Kidney (tissue), 14 donors: ENCODE results near the gene UGT3A1. TPM values are rescaled to one million over a fixed set of nuclear protein-coding genes. Genes with fewer than 3 reads are reported as not detected.

ENCODE experiments used
- DNase-seq, 5 donors: peaks; one replicate each; pipeline ENCODE4 v3.0.0-alpha.2; 2013 to 2020
- FAIRE-seq: peaks from 2 replicates; lab custom pipeline; 2012; peaks lifted over from hg19 to GRCh38; lab: Jason Lieb, UNC
- H3K27ac ChIP-seq, 2 donors: one replicate each; pipeline ENCODE4 v1.7.0; 2013; ENCODE audit warnings: low read depth in 2 of 2, low read length in 2 of 2, inconsistent platforms in 1 of 2
- H3K27me3 ChIP-seq: one replicate; pipeline ENCODE4 v1.7.1; 2013; ENCODE audit warnings: low read length, inconsistent platforms; ENCODE audit not compliant: control insufficient read depth, insufficient read depth
- H3K36me3 ChIP-seq, 3 donors: one replicate each; pipeline versions ENCODE4 v1.7.0 to v1.7.1; 2013; ENCODE audit warnings: low read length in 3 of 3, control low read depth in 1 of 3, inconsistent platforms in 1 of 3; ENCODE audit not compliant: insufficient read depth in 3 of 3, control insufficient read depth in 2 of 3
- H3K4me1 ChIP-seq, 3 donors: one replicate each; pipeline versions ENCODE4 v1.7.0 to v1.7.1; 2013; ENCODE audit warnings: low read length in 3 of 3, inconsistent platforms in 1 of 3, low read depth in 1 of 3; ENCODE audit not compliant: control insufficient read depth in 2 of 3, insufficient read depth in 2 of 3
- H3K4me3 ChIP-seq, 3 donors: one replicate each; pipeline versions ENCODE4 v1.7.0 to v1.8.1; 2013; ENCODE audit warnings: low read length in 3 of 3, control low read depth in 1 of 3, inconsistent platforms in 1 of 3
- H3K9ac ChIP-seq, 3 donors: one replicate each; pipeline versions ENCODE4 v1.7.0 to v1.7.1; 2013; ENCODE audit warnings: low read length in 3 of 3, control low read depth in 1 of 3, inconsistent platforms in 1 of 3
- H3K9me3 ChIP-seq, 3 donors: one replicate each; pipeline versions ENCODE4 v1.7.0 to v1.7.1; 2013; ENCODE audit warnings: low read length in 3 of 3, control low read depth in 1 of 3, inconsistent platforms in 1 of 3; ENCODE audit not compliant: control insufficient read depth in 2 of 3, insufficient read depth in 1 of 3
- CTCF ChIP-seq: IDR thresholded peaks from 3 replicates; pipeline ENCODE4 v1.5.1; 2012; ENCODE audit warnings: mild to moderate bottlenecking, moderate library complexity, borderline replicate concordance; ENCODE audit not compliant: insufficient read depth; ENCODE audit errors: extremely low read depth
- intact Hi-C: fragments of 100-400 bp; cut with DNase I; formaldehyde crosslinking; loops from one replicate; pipeline ENCODE4 v1.11.1; 2022
- polyA plus RNA-seq: library from polyadenylated mRNA; stranded (reverse); fragments of 350-450 nt; fragmentation: Illumina TruSeq; extraction: RNeasy Lipid Tissue Mini Kit (QIAGEN cat#74804); gene quantifications from one replicate; pipeline ENCODE4 v1.2.3, GENCODE V29; 2014; ENCODE audit warnings: low read depth, low replicate concordance; ENCODE audit not compliant: insufficient read depth
- total RNA-seq: library from RNA; stranded (reverse); fragmentation: NEBNext Ultra II Directional; extraction: Animal tissue kit (Norgen Biotek cat#: 25700); gene quantifications from one replicate; pipeline ENCODE4 v1.2.1, GENCODE V29; 2021
- donor health status: control.
- donor health status: control.
- donor health status: control.
- donor health status: control.
- donor health status: control.
- donor health status: DM: yes; HTN: yes; CAD: no.
- donor health status: Normal renal cell carcinoma (clear cell type).

UGT3A1 gene
- total and polyA plus RNA-seq, 2 donors from 2014 or later: 6.1 to 37.5 TPM

GRCh38 chr5:36007366-36007765 lies 16.2 kb upstream of the UGT3A1 start:
- no peak overlapping the region for H3K4me3 ChIP-seq
- H3K9ac ChIP-seq: no peak overlapping the region
- no peak for TF ChIP-seq CTCF
- no peaks in the 10 kb centered on the region for H3K9me3 ChIP-seq
- H3K27ac ChIP-seq: no peak overlapping the region
- intact Hi-C loops: no loop called here
- H3K27me3 ChIP-seq: no peaks in the 10 kb centered on the region
- H3K36me3 ChIP-seq: no peaks in the 10 kb centered on the region
- FAIRE-seq (no peak), DNase-seq (no peak)
- peaks cover 0 to 8% (median 7%) of the 10 kb centered on the region in 3 donors for H3K4me1 ChIP-seq

DNA sequence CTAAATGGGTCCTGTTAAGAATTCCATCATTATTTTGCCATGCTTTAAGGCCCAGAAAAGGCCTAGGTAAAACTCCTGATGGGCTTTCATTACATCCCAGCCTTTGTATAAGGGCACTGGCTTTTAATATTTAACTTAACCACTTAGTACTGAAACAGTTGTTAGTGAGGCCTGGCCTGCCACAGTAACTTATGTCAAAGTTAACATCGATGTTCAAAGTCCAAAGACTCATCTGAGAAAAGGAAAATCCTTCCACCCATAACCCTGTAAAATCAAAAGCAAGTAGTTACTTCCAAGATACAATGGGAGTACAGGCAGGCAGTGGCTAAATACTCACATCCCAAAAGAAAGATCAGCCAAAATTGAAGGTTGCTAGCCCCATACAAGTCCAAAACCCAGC lies 15.0 kb upstream of the UGT3A1 start:
- TF ChIP-seq CTCF: no peak
- H3K4me3 ChIP-seq: no peak overlapping the region
- no peaks in the 10 kb centered on the region for H3K36me3 ChIP-seq
- H3K27ac ChIP-seq: peak overlapping the region; percentile 26 to 69
- intact Hi-C loops: no loop called here
- H3K27me3 ChIP-seq: no peaks in the 10 kb centered on the region
- no peak overlapping the region for H3K9ac ChIP-seq
- DNase-seq (peak in 1 of 5 donors; percentile 31), FAIRE-seq (no peak)
- peaks cover 0 to 8% (median 7%) of the 10 kb centered on the region in 3 donors for H3K4me1 ChIP-seq
- no peaks in the 10 kb centered on the region for H3K9me3 ChIP-seq

- H3K9ac ChIP-seq: no peak overlapping the region
- intact Hi-C loops: no loop called here
- H3K4me3 ChIP-seq: no peak overlapping the region
- FAIRE-seq (no peak), DNase-seq (no peak)
- H3K27ac ChIP-seq: no peak overlapping the region
- H3K36me3 ChIP-seq: no peaks in the 10 kb centered on the region
- H3K9me3 ChIP-seq: no peaks in the 10 kb centered on the region
- H3K4me1 ChIP-seq: no peaks in the 10 kb centered on the region
- TF ChIP-seq CTCF: no peak
- H3K27me3 ChIP-seq: no peaks in the 10 kb centered on the region
Observed at GRCh38 chr5:36001032-36001431, 9.8 kb upstream of the UGT3A1 start.

GRCh38 chr5:35999547-35999946 lies 8.4 kb upstream of the UGT3A1 start:
- DNase-seq (no peak), FAIRE-seq (no peak)
- Histone ChIP-seq H3K4me1 (no peaks in the 10 kb centered on the region), H3K36me3 (no peaks in the 10 kb centered on the region), H3K9ac (no peak overlapping the region), H3K9me3 (no peaks in the 10 kb centered on the region), H3K27ac (no peak overlapping the region), H3K27me3 (no peaks in the 10 kb centered on the region), H3K4me3 (no peak overlapping the region)
- intact Hi-C loops: no loop called here
- no peak for TF ChIP-seq CTCF
